Measurements from ENCODE around the gene PSMC3IP. TPM values are rescaled to one million over a fixed set of nuclear protein-coding genes. Genes with fewer than 3 reads are reported as not detected.
A peak's percentile ranks its signal among the peaks of the same experiment; 100 is the strongest.

Gene PSMC3IP
- total RNA-seq, 1 experiment from 2014 or later, result 23.3 TPM

DNA sequence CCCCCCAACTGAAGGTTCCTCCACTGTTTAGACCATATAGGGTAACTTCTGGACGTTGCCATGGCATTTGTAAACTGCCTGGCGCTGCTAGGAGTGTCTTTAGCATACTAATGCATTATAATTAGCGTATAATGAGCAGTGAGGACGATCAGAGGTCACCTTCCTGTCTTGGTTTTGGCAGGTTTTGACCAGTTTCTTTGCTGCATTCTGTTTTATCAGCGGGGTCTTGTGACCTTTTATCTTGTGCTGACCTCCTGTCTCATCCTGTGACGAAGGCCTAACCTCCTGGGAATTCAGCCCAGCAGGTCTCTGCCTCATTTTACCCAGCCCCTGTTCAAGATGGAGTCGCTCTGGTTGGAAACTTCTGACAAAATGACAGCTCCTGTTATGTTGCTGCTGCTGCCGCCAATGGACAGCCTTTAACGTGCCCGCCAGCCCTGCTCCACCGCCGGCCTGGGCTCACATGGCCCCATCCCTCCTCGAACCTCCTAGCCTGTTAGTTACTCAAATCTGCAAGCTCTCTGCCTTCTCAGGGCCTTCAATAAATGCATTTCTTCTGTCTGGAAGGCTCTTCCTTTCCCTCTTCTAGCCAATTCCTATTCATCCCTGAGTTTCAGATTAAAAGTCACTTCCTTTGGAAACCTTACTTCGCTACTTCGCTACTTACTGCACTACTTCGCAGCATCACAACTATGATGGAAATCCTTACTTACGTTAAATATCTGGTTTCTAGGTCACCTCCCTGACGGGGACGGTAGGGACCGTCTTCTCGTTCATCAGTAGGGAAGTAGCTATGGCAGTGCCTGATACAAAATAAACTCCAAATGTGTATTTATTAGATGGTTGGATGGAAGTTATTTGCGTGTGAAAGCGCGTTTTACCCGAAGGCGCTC, 42.1 kb downstream of the PSMC3IP start:
- H3K4me1 Mint-ChIP-seq, result peaks cover 31% of the 10 kb centered on the region
- DNase-seq (ENCODE audit: low spot score), result no peak
- ChIA-PET CTCF (interaction anchor here (0.7 to 7.1 kb wide), 10 partner anchors 8 to 355 kb away, joined by 3 to 65 read pairs (median 4); partner anchors contain the start of genes CAVIN1, KCNH4, PSMC3IP and STAT3), POLR2A (interaction anchor here (1.1 to 2.3 kb wide), 2 partner anchors 13 to 16 kb away, joined by 3 to 15 read pairs; no protein-coding TSS in a partner anchor)
- H3K27me3 Mint-ChIP-seq (ENCODE audit: low read depth), result peaks cover 27% of the 10 kb centered on the region
- H3K27ac Mint-ChIP-seq, result peak overlapping the region; percentile 85
- H3K36me3 Mint-ChIP-seq, result peaks cover 3% of the 10 kb centered on the region; the same call in 1 of the 2 replicates
- peak overlapping the region; percentile 73 for H3K4me3 Mint-ChIP-seq
- TF ChIP-seq GTF2I (CRISPR knock-in tag; conservative IDR thresholded peaks at IDR 0.05) (no peak), NR2C2 (CRISPR knock-in tag; IDR thresholded peaks at IDR 0.05) (no peak), ZNF138 (CRISPR knock-in tag; conservative IDR thresholded peaks at IDR 0.05) (no peak), SMAD4 (CRISPR knock-in tag; IDR thresholded peaks at IDR 0.05) (no peak), FOXK1 (CRISPR knock-in tag; IDR thresholded peaks at IDR 0.05) (no peak), ZNF423 (CRISPR knock-in tag; IDR thresholded peaks at IDR 0.05) (no peak), NFYB (CRISPR knock-in tag; conservative IDR thresholded peaks at IDR 0.05; ENCODE audit: low read depth) (no peak), ZNF317 (CRISPR knock-in tag; IDR thresholded peaks at IDR 0.05; ENCODE audit: borderline replicate concordance, low read depth) (no peak), ZBTB43 (CRISPR knock-in tag; IDR thresholded peaks at IDR 0.05) (no peak), ZNF219 (CRISPR knock-in tag; IDR thresholded peaks at IDR 0.05; ENCODE audit: borderline replicate concordance) (no peak), MXD4 (CRISPR knock-in tag; IDR thresholded peaks at IDR 0.05; ENCODE audit: borderline replicate concordance) (no peak), TEAD4 (CRISPR knock-in tag; IDR thresholded peaks at IDR 0.05) (no peak), OVOL2 (CRISPR knock-in tag; IDR thresholded peaks at IDR 0.05; ENCODE audit: borderline replicate concordance) (no peak), SOX15 (CRISPR knock-in tag; IDR thresholded peaks at IDR 0.05) (no peak), NR1H2 (CRISPR knock-in tag; IDR thresholded peaks at IDR 0.05) (no peak)
- TF ChIP-seq, protein P1, sequence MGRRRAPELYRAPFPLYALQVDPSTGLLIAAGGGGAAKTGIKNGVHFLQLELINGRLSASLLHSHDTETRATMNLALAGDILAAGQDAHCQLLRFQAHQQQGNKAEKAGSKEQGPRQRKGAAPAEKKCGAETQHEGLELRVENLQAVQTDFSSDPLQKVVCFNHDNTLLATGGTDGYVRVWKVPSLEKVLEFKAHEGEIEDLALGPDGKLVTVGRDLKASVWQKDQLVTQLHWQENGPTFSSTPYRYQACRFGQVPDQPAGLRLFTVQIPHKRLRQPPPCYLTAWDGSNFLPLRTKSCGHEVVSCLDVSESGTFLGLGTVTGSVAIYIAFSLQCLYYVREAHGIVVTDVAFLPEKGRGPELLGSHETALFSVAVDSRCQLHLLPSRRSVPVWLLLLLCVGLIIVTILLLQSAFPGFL (CRISPR knock-in tag; IDR thresholded peaks at IDR 0.05; ENCODE audit: borderline replicate concordance), result no peak
- no peaks in the 10 kb centered on the region for H3K9me3 Mint-ChIP-seq
- ATAC-seq, result peak; percentile 2; the same call in 1 of the 2 replicates

DNA sequence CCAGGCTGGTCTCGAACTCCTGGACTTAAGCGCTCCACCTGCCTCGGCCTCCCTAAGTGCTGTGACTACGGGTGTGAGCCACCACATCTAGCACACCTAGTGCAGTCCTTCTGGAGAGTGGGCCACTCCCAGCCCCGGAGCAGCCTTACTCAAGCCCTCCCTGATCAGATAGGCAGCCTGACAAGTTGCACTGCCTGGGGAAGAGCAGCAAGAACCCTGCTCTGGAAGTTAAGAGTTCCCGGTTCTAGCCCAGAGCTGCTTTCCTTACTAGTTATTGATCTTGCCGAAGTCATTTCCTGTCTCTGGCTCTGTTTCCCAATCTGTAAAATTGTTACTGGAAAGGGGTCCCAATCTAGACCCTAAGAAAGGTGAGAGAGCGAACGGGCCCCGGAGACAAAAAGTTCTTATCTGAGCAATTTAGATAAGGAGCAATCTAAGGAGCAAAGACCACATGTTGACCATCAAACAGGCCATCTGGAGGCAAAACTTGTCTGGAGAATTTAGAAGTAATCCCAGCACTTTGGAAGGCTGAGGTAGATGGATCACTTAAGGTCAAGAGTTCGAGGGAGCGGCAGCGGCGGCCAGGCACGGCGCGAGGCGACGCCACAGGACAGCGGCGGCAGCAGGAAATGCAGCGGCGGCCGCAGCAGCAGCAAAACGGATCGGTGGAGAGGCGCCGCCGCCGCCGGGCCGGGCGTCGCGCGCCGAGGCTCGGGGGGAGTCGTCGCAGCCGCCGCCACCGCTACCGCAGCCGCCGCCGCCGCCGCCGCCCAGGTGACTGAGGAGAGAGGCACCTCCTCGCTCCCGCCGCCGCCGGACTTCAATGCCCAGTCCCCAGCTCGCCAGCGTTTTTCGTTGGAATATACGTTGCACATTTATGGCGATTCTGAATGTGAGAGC, 45.8 kb downstream of the PSMC3IP start:
- ChIA-PET POLR2A (interaction anchor here (1.1 kb wide), 1 partner anchor 12 kb away, joined by 6 read pairs; no protein-coding TSS in a partner anchor), CTCF (interaction anchor here (0.8 to 7.1 kb wide), 5 partner anchors 12 to 125 kb away, joined by 5 to 65 read pairs (median 6); no protein-coding TSS in a partner anchor)
- H3K36me3 Mint-ChIP-seq, result no peaks in the 10 kb centered on the region
- H3K9me3 Mint-ChIP-seq, result no peaks in the 10 kb centered on the region
- no peak for TF ChIP-seq KAT7 (CRISPR knock-in tag; IDR thresholded peaks at IDR 0.05; ENCODE audit: borderline replicate concordance)
- TF ChIP-seq GABPB1 (CRISPR knock-in tag; IDR thresholded peaks at IDR 0.05), result 0 out of 2 replicates have a peak, but pooled peaks have one; percentile 23
- TF ChIP-seq NR3C1 (CRISPR knock-in tag; conservative IDR thresholded peaks at IDR 0.05; ENCODE audit: low read depth), result no peak
- TF ChIP-seq FOXK1 (CRISPR knock-in tag; IDR thresholded peaks at IDR 0.05), result no peak
- TF ChIP-seq GRHL2 (CRISPR knock-in tag; IDR thresholded peaks at IDR 0.05; ENCODE audit: insufficient replicate concordance, severe bottlenecking), result no peak
- TF ChIP-seq ZBTB43 (CRISPR knock-in tag; IDR thresholded peaks at IDR 0.05), result no peak
- TF ChIP-seq ARID4B (CRISPR knock-in tag; IDR thresholded peaks at IDR 0.05; ENCODE audit: borderline replicate concordance), result no peak
- TF ChIP-seq USF2 (CRISPR knock-in tag; IDR thresholded peaks at IDR 0.05), result no peak
- ATAC-seq (peak; percentile 11), DNase-seq (ENCODE audit: low spot score) (peak; percentile 67)
- peak overlapping the region; percentile 69 for H3K4me3 Mint-ChIP-seq
- peaks cover 18% of the 10 kb centered on the region for H3K4me1 Mint-ChIP-seq
- peaks cover 35% of the 10 kb centered on the region for H3K27me3 Mint-ChIP-seq (ENCODE audit: low read depth)
- H3K27ac Mint-ChIP-seq, result no peak overlapping the region

Measured in WTC11 (cell line).